GM19351 (cell line): ENCODE measurements around the gene LDLRAD4.

Experiments
- ATAC-seq: cut with Tn5 transposase; IDR thresholded peaks from one replicate; pipeline ENCODE4 v1.9.1; 2021; ENCODE audit warnings: mild to moderate bottlenecking, moderate library complexity; ENCODE audit not compliant: unreplicated experiment

The LDLRAD4 gene

GRCh38 chr18:13302457-13303225, 84.1 kb downstream of the LDLRAD4 start:
- no peak for ATAC-seq

- ATAC-seq: no peak
Observed at GRCh38 chr18:13303756-13304364, 85.3 kb downstream of the LDLRAD4 start.

- no peak for ATAC-seq
Observed at GRCh38 chr18:13305301-13305700, 86.7 kb downstream of the LDLRAD4 start.

GRCh38 chr18:13306583-13306982, 88.0 kb downstream of the LDLRAD4 start:
- ATAC-seq: no peak

- no peak for ATAC-seq
Observed at GRCh38 chr18:13308369-13308768, 89.8 kb downstream of the LDLRAD4 start.

- no peak for ATAC-seq
Observed at GRCh38 chr18:13309031-13309747, 90.6 kb downstream of the LDLRAD4 start.

- ATAC-seq: no peak
Observed at GRCh38 chr18:13309748-13310670, 91.4 kb downstream of the LDLRAD4 start.

GRCh38 chr18:13311193-13311592, 92.6 kb downstream of the LDLRAD4 start:
- ATAC-seq: no peak

GRCh38 chr18:13312515-13312914, 94.0 kb downstream of the LDLRAD4 start:
- ATAC-seq: no peak

- ATAC-seq: no peak
Observed at GRCh38 chr18:13313006-13313686, 94.6 kb downstream of the LDLRAD4 start.

- no peak for ATAC-seq
Observed at GRCh38 chr18:13315000-13315399, 96.4 kb downstream of the LDLRAD4 start.

- no peak for ATAC-seq
Observed at GRCh38 chr18:13316063-13316462, 97.5 kb downstream of the LDLRAD4 start.

GRCh38 chr18:13317801-13318200, 99.2 kb downstream of the LDLRAD4 start:
- no peak for ATAC-seq

- no peak for ATAC-seq
Observed at GRCh38 chr18:13318731-13319501, 100.4 kb downstream of the LDLRAD4 start.

GRCh38 chr18:13319629-13320028, 101.1 kb downstream of the LDLRAD4 start:
- ATAC-seq: no peak

GRCh38 chr18:13320096-13320495, 101.5 kb downstream of the LDLRAD4 start:
- ATAC-seq: no peak

GRCh38 chr18:13320891-13321425, 102.4 kb downstream of the LDLRAD4 start:
- ATAC-seq: no peak

GRCh38 chr18:13321923-13322322, 103.4 kb downstream of the LDLRAD4 start:
- no peak for ATAC-seq

GRCh38 chr18:13323186-13323585, 104.6 kb downstream of the LDLRAD4 start:
- ATAC-seq: no peak
